ENCODE results near the gene CMTM8. TPM values are rescaled to one million over a fixed set of nuclear protein-coding genes. Genes with fewer than 3 reads are reported as not detected.

CMTM8 gene
- total RNA-seq, 1 donor from 2014 or later = 0.24 TPM

- H3K4me3 Mint-ChIP-seq = no peak overlapping the region
Measured at GRCh38 chr3:32246079-32246675, 7.7 kb downstream of the CMTM8 start.

GRCh38 chr3:32249184-32249782 is 10.8 kb downstream of the CMTM8 start:
- no peaks in the 10 kb centered on the region for H3K9me3 Mint-ChIP-seq
- DNase-seq = no peak
- H3K36me3 Mint-ChIP-seq (ENCODE audit: low read depth) = no peaks in the 10 kb centered on the region
- no peak overlapping the region for H3K4me3 Mint-ChIP-seq
- H3K27me3 Mint-ChIP-seq = no peaks in the 10 kb centered on the region
- H3K4me1 Mint-ChIP-seq = no peaks in the 10 kb centered on the region
- POLR2A ChIA-PET = interaction anchor here (0.7 kb wide), 1 partner anchor 10 kb away, joined by 3 read pairs; no protein-coding TSS in a partner anchor
- no peak for ATAC-seq (ENCODE audit: low read depth)
- CTCF ChIA-PET = no interaction called here
- no peak for TF ChIP-seq CTCF (IDR thresholded peaks at IDR 0.05)
- no peak overlapping the region for H3K27ac Mint-ChIP-seq
- intact Hi-C loops (cut with micrococcal nuclease) = no loop called here

More at GRCh38 chr3:32246079-32246675, 7.7 kb downstream of the CMTM8 start:
- intact Hi-C loops (cut with micrococcal nuclease) = no loop called here
- no peaks in the 10 kb centered on the region for H3K4me1 Mint-ChIP-seq
- H3K36me3 Mint-ChIP-seq (ENCODE audit: low read depth) = no peaks in the 10 kb centered on the region
- no peak overlapping the region for H3K27ac Mint-ChIP-seq
- peaks cover under 1% of the 10 kb centered on the region for H3K27me3 Mint-ChIP-seq
- ChIA-PET POLR2A (no interaction called here), CTCF (no interaction called here)
- DNase-seq = no peak
- no peak for ATAC-seq (ENCODE audit: low read depth)
- H3K9me3 Mint-ChIP-seq = no peaks in the 10 kb centered on the region
- TF ChIP-seq CTCF (IDR thresholded peaks at IDR 0.05) = no peak

DNA sequence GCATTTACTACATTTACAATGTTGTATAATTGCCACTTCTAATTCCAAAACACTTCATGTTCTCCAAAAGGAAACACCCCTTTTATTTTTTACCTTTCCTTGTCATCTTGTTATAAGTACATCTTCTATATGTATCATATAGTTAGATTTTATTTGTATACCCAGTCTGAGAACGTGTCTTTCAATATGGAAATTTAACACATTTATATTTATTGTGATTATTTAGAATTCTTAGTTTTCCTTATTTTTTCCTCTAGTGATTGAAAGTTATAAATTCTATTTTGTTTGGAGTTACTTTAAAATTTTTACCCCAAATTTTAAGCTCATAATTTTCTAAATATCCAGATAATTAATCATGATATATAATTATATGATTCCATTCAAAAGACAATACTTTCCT is 15.8 kb downstream of the CMTM8 start:
- Mint-ChIP-seq H3K27ac (no peak overlapping the region), H3K4me1 (no peaks in the 10 kb centered on the region), H3K36me3 (ENCODE audit: low read depth) (peaks cover 3% of the 10 kb centered on the region), H3K27me3 (peaks cover 13% of the 10 kb centered on the region), H3K9me3 (peaks cover 5% of the 10 kb centered on the region), H3K4me3 (no peak overlapping the region)
- intact Hi-C loops (cut with micrococcal nuclease) = no loop called here
- DNase-seq = no peak
- ChIA-PET CTCF (no interaction called here), POLR2A (no interaction called here)
- no peak for TF ChIP-seq CTCF (IDR thresholded peaks at IDR 0.05)
- no peak for ATAC-seq (ENCODE audit: low read depth)

GRCh38 chr3:32255345-32255744 is 16.9 kb downstream of the CMTM8 start:
- no peak for ATAC-seq (ENCODE audit: low read depth)
- ChIA-PET CTCF (no interaction called here), POLR2A (no interaction called here)
- DNase-seq = no peak
- Mint-ChIP-seq H3K36me3 (ENCODE audit: low read depth) (peaks cover 3% of the 10 kb centered on the region), H3K27ac (no peak overlapping the region), H3K9me3 (peaks cover 5% of the 10 kb centered on the region), H3K4me1 (no peaks in the 10 kb centered on the region), H3K27me3 (peaks cover 13% of the 10 kb centered on the region), H3K4me3 (no peak overlapping the region)
- TF ChIP-seq CTCF (IDR thresholded peaks at IDR 0.05) = no peak
- intact Hi-C loops (cut with micrococcal nuclease) = no loop called here

GRCh38 chr3:32256206-32256605 is 17.7 kb downstream of the CMTM8 start:
- DNase-seq = no peak
- H3K36me3 Mint-ChIP-seq (ENCODE audit: low read depth) = peaks cover 3% of the 10 kb centered on the region
- peaks cover 13% of the 10 kb centered on the region for H3K27me3 Mint-ChIP-seq
- TF ChIP-seq CTCF (IDR thresholded peaks at IDR 0.05) = no peak
- no peaks in the 10 kb centered on the region for H3K4me1 Mint-ChIP-seq
- ATAC-seq (ENCODE audit: low read depth) = no peak
- intact Hi-C loops (cut with micrococcal nuclease) = no loop called here
- ChIA-PET CTCF (no interaction called here), POLR2A (no interaction called here)
- no peak overlapping the region for H3K4me3 Mint-ChIP-seq
- peaks cover 5% of the 10 kb centered on the region for H3K9me3 Mint-ChIP-seq
- no peak overlapping the region for H3K27ac Mint-ChIP-seq

All from activated B cell treated with CpG ODN at 0.5 μM for 24 hours (primary cell).